H1 (cell line): ENCODE measurements around the gene CCDC148. TPM values are rescaled to one million over a fixed set of nuclear protein-coding genes. Genes with fewer than 3 reads are reported as not detected.

Source experiments
- CTCF ChIA-PET: fragments of 300-600 bp; sonication (Branson Sonifier 250); formaldehyde crosslinking; loops from one replicate; lab custom pipeline; 2021; ENCODE audit not compliant: partially characterized antibody; lab: Charles Lee
- POLR2A ChIA-PET: fragments of 300-600 bp; sonication (Branson Sonifier 250); formaldehyde crosslinking; loops from one replicate; lab custom pipeline; 2021; ENCODE audit warnings: inconsistent platforms; ENCODE audit not compliant: partially characterized antibody; lab: Charles Lee
- DNase-seq, 2 experiments: peaks; one replicate each; pipeline versions ENCODE4 v3.0.0 to v3.0.0-alpha.2; 2010 to 2022; ENCODE audit warnings: low spot score in 2 of 2, low read depth in 1 of 2, mixed read lengths in 1 of 2
- FAIRE-seq: peaks from 2 replicates; lab custom pipeline; 2011; peaks lifted over from hg19 to GRCh38; lab: Jason Lieb, UNC
- H2AFZ ChIP-seq: 2 replicates; pipeline ENCODE4 v1.8.1; 2012; ENCODE audit warnings: low read length, inconsistent platforms
- H2AK5ac ChIP-seq: 2 replicates; pipeline ENCODE4 v1.6.1; 2013; ENCODE audit warnings: low read depth, low read length
- H2BK120ac ChIP-seq: replicated peaks from 2 replicates; pipeline ENCODE3; 2013; ENCODE audit warnings: low read depth, low read length, inconsistent platforms
- H2BK12ac ChIP-seq: 2 replicates; pipeline ENCODE4 v1.6.1; 2013; ENCODE audit warnings: low read depth, low read length
- H2BK15ac ChIP-seq: 2 replicates; pipeline ENCODE4 v1.6.1; 2013; ENCODE audit warnings: low read length
- H2BK20ac ChIP-seq: 2 replicates; pipeline ENCODE4 v1.6.1; 2013; ENCODE audit warnings: low read length
- H2BK5ac ChIP-seq: 2 replicates; pipeline ENCODE4 v1.6.1; 2013; ENCODE audit warnings: low read depth, low read length
- H3K14ac ChIP-seq: 2 replicates; pipeline ENCODE4 v1.6.1; 2013; ENCODE audit warnings: inconsistent platforms; ENCODE audit not compliant: insufficient read length
- H3K18ac ChIP-seq: 2 replicates; pipeline ENCODE4 v1.6.1; 2013; ENCODE audit warnings: low read length; ENCODE audit errors: extremely low read depth
- H3K23ac ChIP-seq: 2 replicates; pipeline ENCODE4 v1.6.1; 2013; ENCODE audit warnings: inconsistent platforms; ENCODE audit not compliant: insufficient read length
- H3K23me2 ChIP-seq: 2 replicates; pipeline ENCODE4 v1.6.1; 2013; ENCODE audit warnings: low read depth, low read length
- H3K27ac ChIP-seq: 2 replicates; pipeline ENCODE4 v1.6.1; 2011; ENCODE audit warnings: low read depth, low read length, inconsistent platforms
- H3K27me3 ChIP-seq, 4 experiments: replicated peaks in 1 of 4; 1 replicate in 1 of 4; 2 replicates in 3 of 4; pipeline versions ENCODE4 v1.6.1 to v1.8.1; 2011 to 2013; ENCODE audit warnings: low read length in 3 of 4, mild to moderate bottlenecking in 3 of 4, inconsistent platforms in 2 of 4, mixed read lengths in 2 of 4, moderate library complexity in 1 of 4; ENCODE audit not compliant: control insufficient read depth in 3 of 4, insufficient read depth in 3 of 4; ENCODE audit errors: extremely low read depth in 1 of 4
- H3K36me3 ChIP-seq, 4 experiments: 2 replicates each; pipeline versions ENCODE4 v1.6.1 to v1.8.1; 2011 to 2013; ENCODE audit warnings: mild to moderate bottlenecking in 4 of 4, low read length in 3 of 4, moderate library complexity in 2 of 4, control low read depth in 1 of 4, inconsistent platforms in 1 of 4; ENCODE audit not compliant: insufficient read depth in 4 of 4, control insufficient read depth in 2 of 4
- H3K4ac ChIP-seq: replicated peaks from 2 replicates; pipeline ENCODE3; 2013; ENCODE audit warnings: low read length, low read depth, mixed read lengths, inconsistent platforms; ENCODE audit not compliant: insufficient read length
- H3K4me1 ChIP-seq, 4 experiments: replicated peaks in 1 of 4; 1 replicate in 1 of 4; 2 replicates in 3 of 4; pipeline versions ENCODE4 v1.6.1 to v1.8.1; 2011 to 2013; ENCODE audit warnings: low read length in 3 of 4, inconsistent platforms in 2 of 4, mixed read lengths in 1 of 4; ENCODE audit not compliant: insufficient read depth in 4 of 4, control insufficient read depth in 3 of 4
- H3K4me2 ChIP-seq, 2 experiments: 2 replicates each; pipeline versions ENCODE4 v1.6.1 to v1.8.1; 2011 to 2013; ENCODE audit warnings: low read depth in 2 of 2, low read length in 2 of 2, control low read depth in 1 of 2, inconsistent platforms in 1 of 2, mild to moderate bottlenecking in 1 of 2; ENCODE audit not compliant: insufficient read depth in 1 of 2
- H3K4me3 ChIP-seq, 4 experiments: fragments of 200-600, 300-600 bp in 1 of 4; sonication (generic), shearing (Covaris generic), sonication (Bioruptor Twin) in 1 of 4; 2 replicates each; pipeline versions ENCODE4 v1.5.1 to v1.8.1; 2011 to 2016; ENCODE audit warnings: low read length in 4 of 4, low read depth in 3 of 4, control low read depth in 2 of 4, inconsistent platforms in 2 of 4, mild to moderate bottlenecking in 2 of 4, mixed read lengths in 1 of 4, moderate library complexity in 1 of 4; ENCODE audit not compliant: insufficient read depth in 2 of 4; ENCODE audit errors: extremely low read depth in 1 of 4
- H3K56ac ChIP-seq: replicated peaks from 2 replicates; pipeline ENCODE3; 2013; ENCODE audit warnings: low read depth, mild to moderate bottlenecking, mixed read lengths, low read length, inconsistent platforms; ENCODE audit not compliant: insufficient read length
- H3K79me1 ChIP-seq: 2 replicates; pipeline ENCODE4 v1.6.1; 2013; ENCODE audit warnings: low read depth, low read length, control low read depth
- H3K79me2 ChIP-seq, 2 experiments: 2 replicates each; pipeline versions ENCODE4 v1.6.1 to v1.8.1; 2012 to 2013; ENCODE audit warnings: low read length in 2 of 2, mild to moderate bottlenecking in 2 of 2, inconsistent platforms in 1 of 2; ENCODE audit not compliant: insufficient read depth in 2 of 2, control insufficient read depth in 1 of 2
- H3K9ac ChIP-seq, 4 experiments: replicated peaks in 1 of 4; 1 replicate in 1 of 4; 2 replicates in 3 of 4; pipeline versions ENCODE4 v1.6.1 to v1.8.1; 2011 to 2013; ENCODE audit warnings: low read depth in 3 of 4, low read length in 3 of 4, control low read depth in 2 of 4, mild to moderate bottlenecking in 2 of 4, moderate library complexity in 2 of 4, inconsistent platforms in 1 of 4; ENCODE audit errors: extremely low read depth in 1 of 4
- H3K9me3 ChIP-seq, 2 experiments: 2 replicates each; pipeline versions ENCODE4 v1.6.1 to v1.8.1; 2012 to 2013; ENCODE audit warnings: mild to moderate bottlenecking in 2 of 2, moderate library complexity in 2 of 2, control low read depth in 1 of 2, inconsistent platforms in 1 of 2, low read depth in 1 of 2, low read length in 1 of 2, mixed read lengths in 1 of 2; ENCODE audit not compliant: insufficient read depth in 2 of 2
- H4K20me1 ChIP-seq, 2 experiments: replicated peaks in 1 of 2; 2 replicates each; pipeline versions ENCODE3 to v1.8.1; 2011 to 2013; ENCODE audit warnings: inconsistent platforms in 2 of 2, low read length in 2 of 2, mild to moderate bottlenecking in 1 of 2; ENCODE audit not compliant: insufficient read depth in 2 of 2, control insufficient read depth in 1 of 2
- H4K5ac ChIP-seq: 2 replicates; pipeline ENCODE4 v1.6.1; 2013; ENCODE audit warnings: low read length, low read depth, mixed read lengths, inconsistent platforms; ENCODE audit not compliant: insufficient read length
- H4K8ac ChIP-seq: 2 replicates; pipeline ENCODE4 v1.8.0; 2013; ENCODE audit warnings: mild to moderate bottlenecking, moderate library complexity, low read length, inconsistent platforms; ENCODE audit not compliant: insufficient read depth; ENCODE audit errors: extremely low read depth
- H4K91ac ChIP-seq: replicated peaks from 2 replicates; pipeline ENCODE3; 2013; ENCODE audit warnings: low read length, mixed read lengths, inconsistent platforms; ENCODE audit not compliant: insufficient read length
- CHD2 ChIP-seq: IDR thresholded peaks from 2 replicates; pipeline ENCODE4 v1.6.1; 2012; ENCODE audit warnings: low read length, improper control_type of control experiment
- HDAC2 ChIP-seq, 2 experiments: fragments of 300-600 bp in 1 of 2; sonication (generic) in 1 of 2; IDR thresholded peaks; 2 replicates each; pipeline ENCODE4 v1.6.1; 2011 to 2012; ENCODE audit warnings: low read depth in 2 of 2, low read length in 2 of 2, mild to moderate bottlenecking in 2 of 2, moderate library complexity in 2 of 2, borderline replicate concordance in 1 of 2, inconsistent platforms in 1 of 2
- WGBS, 2 experiments: shearing (Covaris generic) in 1 of 2; methylation state at CpG; one replicate each; pipeline versions ENCODE4 v1.1.6 to v1.1.7; 2013 to 2015; ENCODE audit warnings: low lambda C conversion rate in 2 of 2, mixed read lengths in 2 of 2, inconsistent platforms in 1 of 2, low coverage in 1 of 2, missing lambda C conversion rate in 1 of 2; ENCODE audit not compliant: insufficient replicate concordance in 2 of 2, insufficient coverage in 1 of 2, insufficient read length in 1 of 2; ENCODE audit errors: extremely low coverage in 1 of 2, missing lambda C conversion rate in 1 of 2; 5-methylcytosine and 5-hydroxymethylcytosine counted together
- polyA plus RNA-seq, 7 experiments: library from polyadenylated mRNA; depleted of rRNA in 3 of 7; stranded (reverse) in 5 of 7; unstranded in 2 of 7; fragments of >200 nt in 5 of 7; fragments of 200-250 nt in 2 of 7; gene quantifications; 1 replicate in 5 of 7; 2 replicates in 1 of 7; 4 replicates in 1 of 7; pipeline versions ENCODE4 v1.2.1 to v1.2.3, GENCODE V29; 2011 to 2013; ENCODE audit warnings: missing spikeins in 2 of 7, mixed read lengths in 2 of 7
- total RNA-seq: library from RNA; stranded (reverse); fragmentation: NEBNext Ultra II Directional; extraction: Animal tissue kit (Norgen Biotek cat#: 25700); gene quantifications from 2 replicates; pipeline ENCODE4 v1.2.1, GENCODE V29; 2021

The CCDC148 gene
- total and polyA plus RNA-seq, 2 of the 8 experiments (the other 6 are each of a cell fraction or from before 2014, with no cell fraction given): 0.45 to 1.3 TPM

DNA sequence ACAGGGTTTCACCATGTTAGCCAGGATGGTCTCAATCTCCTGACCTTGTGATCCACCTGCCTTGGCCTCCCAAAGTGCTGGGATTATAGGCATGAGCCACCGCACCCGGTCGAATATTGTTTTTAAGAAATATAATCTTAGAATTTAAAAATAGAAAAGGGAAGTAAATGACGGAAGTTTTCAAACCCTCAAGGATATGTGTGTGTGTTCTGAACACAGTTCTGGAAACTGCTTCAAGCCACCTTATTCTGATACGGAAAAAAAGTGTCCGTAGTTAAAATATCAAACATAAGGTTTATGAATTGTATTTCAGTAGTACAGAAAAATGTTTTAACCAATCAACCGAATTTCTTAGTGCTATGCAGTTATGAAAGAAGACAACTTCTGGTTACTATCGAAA lies 239.0 kb downstream of the CCDC148 start:
- no peak overlapping the region for H3K9ac ChIP-seq
- H2AK5ac ChIP-seq: no peak overlapping the region
- DNase-seq (no peak), FAIRE-seq (no peak)
- no peaks in the 10 kb centered on the region for H3K9me3 ChIP-seq
- no peak overlapping the region for H4K8ac ChIP-seq
- H3K79me1 ChIP-seq: no peaks in the 10 kb centered on the region
- H2BK15ac ChIP-seq: no peak overlapping the region
- H3K27ac ChIP-seq: no peak overlapping the region
- no peaks in the 10 kb centered on the region; a peak in 1 of 7 replicates for H3K4me1 ChIP-seq
- H3K36me3 ChIP-seq: no peaks in the 10 kb centered on the region
- H3K56ac ChIP-seq: no peak overlapping the region
- no peak overlapping the region for H2BK20ac ChIP-seq
- no peak overlapping the region for H4K91ac ChIP-seq
- no peaks in the 10 kb centered on the region; the same call in 1 of the 2 replicates for H3K23me2 ChIP-seq
- H2BK120ac ChIP-seq: no peak overlapping the region
- no peak overlapping the region for H2AFZ ChIP-seq
- no peaks in the 10 kb centered on the region for H3K79me2 ChIP-seq
- H3K18ac ChIP-seq: no peak overlapping the region
- POLR2A ChIA-PET: no interaction called here
- no peak for TF ChIP-seq CHD2
- TF ChIP-seq HDAC2 (IDR thresholded peaks at IDR 0.05; ENCODE audit: borderline replicate concordance in 1 of 2, low read depth in 2 of 2, low read length in 2 of 2): no peak
- no peak overlapping the region for H4K5ac ChIP-seq
- H3K4me3 ChIP-seq: no peak overlapping the region
- H3K4me2 ChIP-seq: no peak overlapping the region
- no peaks in the 10 kb centered on the region for H4K20me1 ChIP-seq
- no peak overlapping the region for H2BK5ac ChIP-seq
- no peak overlapping the region for H2BK12ac ChIP-seq
- H3K14ac ChIP-seq: no peak overlapping the region
- H3K4ac ChIP-seq: no peak overlapping the region
- CTCF ChIA-PET: interaction anchor here (1.4 kb wide), 1 partner anchor 507 kb away, joined by 4 read pairs; no protein-coding TSS in a partner anchor
- H3K27me3 ChIP-seq: no peaks in the 10 kb centered on the region
- 79% methylated on average over 8 of the region's 8 CpGs; no CpG with 5 or more reads in 1 of the 2 experiments for WGBS, 2 experiments
- H3K23ac ChIP-seq: no peak overlapping the region
